Activated CD4-positive, alpha-beta T cell treated with anti-CD3 and anti-CD28 coated beads, Interleukin-2, amount 10 ng/mL, durations not matched to agents 7 days and 5 days (primary cell): ENCODE measurements around the gene DAB2IP. TPM values are rescaled to one million over a fixed set of nuclear protein-coding genes. Genes with fewer than 3 reads are reported as not detected.

Source experiments
- CTCF ChIA-PET: fragments of 350-600 bp; sonication (Branson Sonifier 250); formaldehyde crosslinking; loops from one replicate; lab custom pipeline; 2021; ENCODE audit warnings: antibody characterized with exemption; lab: Charles Lee
- POLR2A ChIA-PET: fragments of 350-600 bp; sonication (Branson Sonifier 250); formaldehyde crosslinking; loops from one replicate; lab custom pipeline; 2021; ENCODE audit warnings: antibody characterized with exemption; lab: Charles Lee
- DNase-seq: peaks from one replicate; pipeline ENCODE4 v3.0.0-alpha.2; 2020
- H3K27ac Mint-ChIP-seq: one replicate; pipeline ENCODE4 v1.8.0; 2021; ENCODE audit warnings: mild to moderate bottlenecking, moderate library complexity, mixed read lengths
- H3K27me3 Mint-ChIP-seq: one replicate; pipeline ENCODE4 v1.8.0; 2021; ENCODE audit warnings: mixed read lengths
- H3K36me3 Mint-ChIP-seq: one replicate; pipeline ENCODE4 v1.8.0; 2021; ENCODE audit warnings: low read depth, mixed read lengths
- H3K4me1 Mint-ChIP-seq: one replicate; pipeline ENCODE4 v1.8.0; 2021; ENCODE audit warnings: mixed read lengths
- H3K4me3 Mint-ChIP-seq: one replicate; pipeline ENCODE4 v1.8.0; 2021; ENCODE audit warnings: mild to moderate bottlenecking, moderate library complexity, mixed read lengths
- H3K9me3 Mint-ChIP-seq: one replicate; pipeline ENCODE4 v1.8.0; 2021; ENCODE audit warnings: mixed read lengths
- total RNA-seq, 2 experiments: library from RNA; stranded (reverse); gene quantifications; one replicate each; pipeline ENCODE4 v1.2.3, GENCODE V29; 2021

DAB2IP gene
- not detected for total RNA-seq

GRCh38 chr9:121651295-121652020 is at the start of gene DAB2IP:
TSS of gene DAB2IP (plus strand) at chr9:121651634. CDS start at chr9:121651776, 142 bp downstream.
- DNase-seq = no peak
- ChIA-PET CTCF (interaction anchor here (0.6 kb wide), 1 partner anchor 34 kb away, joined by 3 read pairs; no protein-coding TSS in a partner anchor), POLR2A (no interaction called here)
- Mint-ChIP-seq H3K36me3 (no peaks in the 10 kb centered on the region), H3K27me3 (peaks cover 45% of the 10 kb centered on the region), H3K4me1 (peaks cover 4% of the 10 kb centered on the region), H3K4me3 (no peak within 1 kb of the TSS), H3K27ac (peak within 1 kb of the TSS; percentile 46), H3K9me3 (no peaks in the 10 kb centered on the region)

GRCh38 chr9:121603028-121603427 is 48.4 kb upstream of the DAB2IP start:
- Mint-ChIP-seq H3K27ac (no peak overlapping the region), H3K27me3 (peaks cover 36% of the 10 kb centered on the region), H3K36me3 (no peaks in the 10 kb centered on the region), H3K4me1 (peaks cover 10% of the 10 kb centered on the region), H3K4me3 (no peak overlapping the region), H3K9me3 (no peaks in the 10 kb centered on the region)
- POLR2A ChIA-PET = no interaction called here
- no peak for DNase-seq
- CTCF ChIA-PET = no interaction called here

GRCh38 chr9:121604242-121604641 is 47.2 kb upstream of the DAB2IP start:
- DNase-seq = no peak
- ChIA-PET POLR2A (no interaction called here), CTCF (no interaction called here)
- Mint-ChIP-seq H3K27ac (no peak overlapping the region), H3K4me1 (peaks cover 8% of the 10 kb centered on the region), H3K36me3 (no peaks in the 10 kb centered on the region), H3K27me3 (peaks cover 30% of the 10 kb centered on the region), H3K4me3 (no peak overlapping the region), H3K9me3 (no peaks in the 10 kb centered on the region)

- DNase-seq = no peak
- no peaks in the 10 kb centered on the region for H3K36me3 Mint-ChIP-seq
- ChIA-PET POLR2A (no interaction called here), CTCF (no interaction called here)
- no peak overlapping the region for H3K27ac Mint-ChIP-seq
- peaks cover 31% of the 10 kb centered on the region for H3K27me3 Mint-ChIP-seq
- peaks cover 8% of the 10 kb centered on the region for H3K4me1 Mint-ChIP-seq
- no peaks in the 10 kb centered on the region for H3K9me3 Mint-ChIP-seq
- H3K4me3 Mint-ChIP-seq = no peak overlapping the region
These were observed 46.8 kb upstream of the DAB2IP start for GRCh38 chr9:121604654-121605053.

- Mint-ChIP-seq H3K27ac (no peak overlapping the region), H3K9me3 (no peaks in the 10 kb centered on the region), H3K36me3 (no peaks in the 10 kb centered on the region), H3K4me1 (peaks cover 4% of the 10 kb centered on the region), H3K4me3 (no peak overlapping the region), H3K27me3 (peaks cover 14% of the 10 kb centered on the region)
- CTCF ChIA-PET = no interaction called here
- no peak for DNase-seq
- POLR2A ChIA-PET = no interaction called here
These were observed 43.8 kb upstream of the DAB2IP start for GRCh38 chr9:121607434-121608167.

GRCh38 chr9:121608168-121608853 is 43.1 kb upstream of the DAB2IP start:
- ChIA-PET CTCF (no interaction called here), POLR2A (no interaction called here)
- peaks cover 20% of the 10 kb centered on the region for H3K27me3 Mint-ChIP-seq
- no peak for DNase-seq
- H3K4me3 Mint-ChIP-seq = no peak overlapping the region
- H3K36me3 Mint-ChIP-seq = no peaks in the 10 kb centered on the region
- H3K4me1 Mint-ChIP-seq = peaks cover 9% of the 10 kb centered on the region
- no peaks in the 10 kb centered on the region for H3K9me3 Mint-ChIP-seq
- no peak overlapping the region for H3K27ac Mint-ChIP-seq

GRCh38 chr9:121609822-121610637 is 41.4 kb upstream of the DAB2IP start:
- no peak overlapping the region for H3K27ac Mint-ChIP-seq
- peaks cover 11% of the 10 kb centered on the region for H3K4me1 Mint-ChIP-seq
- no peak for DNase-seq
- no peaks in the 10 kb centered on the region for H3K36me3 Mint-ChIP-seq
- CTCF ChIA-PET = interaction anchor here (1.2 kb wide), 1 partner anchor 20 kb away, joined by 3 read pairs; no protein-coding TSS in a partner anchor
- no peak overlapping the region for H3K4me3 Mint-ChIP-seq
- POLR2A ChIA-PET = no interaction called here
- H3K27me3 Mint-ChIP-seq = peaks cover 28% of the 10 kb centered on the region
- no peaks in the 10 kb centered on the region for H3K9me3 Mint-ChIP-seq

GRCh38 chr9:121610638-121610953 is 40.8 kb upstream of the DAB2IP start:
- H3K36me3 Mint-ChIP-seq = no peaks in the 10 kb centered on the region

GRCh38 chr9:121612511-121612998 is 38.9 kb upstream of the DAB2IP start:
- H3K4me3 Mint-ChIP-seq = no peak overlapping the region
- no peaks in the 10 kb centered on the region for H3K36me3 Mint-ChIP-seq
- H3K4me1 Mint-ChIP-seq = peaks cover 11% of the 10 kb centered on the region
- peaks cover 25% of the 10 kb centered on the region for H3K27me3 Mint-ChIP-seq
- ChIA-PET CTCF (no interaction called here), POLR2A (no interaction called here)
- DNase-seq = no peak
- no peaks in the 10 kb centered on the region for H3K9me3 Mint-ChIP-seq
- H3K27ac Mint-ChIP-seq = no peak overlapping the region

More at GRCh38 chr9:121610638-121610953, 40.8 kb upstream of the DAB2IP start:
- Mint-ChIP-seq H3K4me1 (peaks cover 11% of the 10 kb centered on the region), H3K4me3 (no peak overlapping the region), H3K27me3 (peaks cover 28% of the 10 kb centered on the region), H3K27ac (no peak overlapping the region), H3K9me3 (no peaks in the 10 kb centered on the region)
- CTCF ChIA-PET = no interaction called here
- no peak for DNase-seq
- POLR2A ChIA-PET = no interaction called here

- no peaks in the 10 kb centered on the region for H3K9me3 Mint-ChIP-seq
- ChIA-PET POLR2A (no interaction called here), CTCF (no interaction called here)
- no peaks in the 10 kb centered on the region for H3K36me3 Mint-ChIP-seq
- no peak overlapping the region for H3K4me3 Mint-ChIP-seq
- H3K4me1 Mint-ChIP-seq = peaks cover 11% of the 10 kb centered on the region
- no peak overlapping the region for H3K27ac Mint-ChIP-seq
- no peak for DNase-seq
- H3K27me3 Mint-ChIP-seq = peaks cover 25% of the 10 kb centered on the region
These were observed 38.3 kb upstream of the DAB2IP start for GRCh38 chr9:121613009-121613752.

GRCh38 chr9:121616123-121616755 is 35.2 kb upstream of the DAB2IP start:
- Mint-ChIP-seq H3K27ac (no peak overlapping the region), H3K27me3 (peaks cover 20% of the 10 kb centered on the region), H3K36me3 (no peaks in the 10 kb centered on the region), H3K4me1 (peaks cover 15% of the 10 kb centered on the region), H3K9me3 (no peaks in the 10 kb centered on the region), H3K4me3 (no peak overlapping the region)
- ChIA-PET CTCF (interaction anchor here (0.7 kb wide), 1 partner anchor 332 kb away, joined by 3 read pairs; no protein-coding TSS in a partner anchor), POLR2A (no interaction called here)
- DNase-seq = no peak
